DND-41 (cell line): ENCODE measurements around the gene GRIP2.

Experiments
- ATAC-seq: fragments of 200-7000 bp; cut with Tn5 transposase; 3 replicates; pipeline ENCODE4 v1.9.1; 2021; ENCODE audit warnings: low read depth; ENCODE audit not compliant: insufficient read depth
- DNase-seq: peaks from one replicate; pipeline ENCODE4 v3.0.0-alpha.2; 2020
- H2AFZ ChIP-seq: 2 replicates; pipeline ENCODE4 v1.6.0; 2012; ENCODE audit warnings: low read depth, low read length
- H3K27ac ChIP-seq: 2 replicates; pipeline ENCODE4 v1.5.1; 2012; ENCODE audit warnings: low read length, inconsistent platforms
- H3K27me3 ChIP-seq: fragments of 200-600 bp; sonication (generic); 2 replicates; pipeline ENCODE4 v1.6.0; 2012; ENCODE audit warnings: low read length, mild to moderate bottlenecking, inconsistent platforms; ENCODE audit not compliant: insufficient read depth, poor library complexity
- H3K36me3 ChIP-seq: 2 replicates; pipeline ENCODE4 v1.5.1; 2012; ENCODE audit warnings: low read length, inconsistent platforms; ENCODE audit not compliant: insufficient read depth
- H3K4me1 ChIP-seq: 2 replicates; pipeline ENCODE4 v1.5.1; 2012; ENCODE audit warnings: mild to moderate bottlenecking, low read length; ENCODE audit not compliant: insufficient read depth
- H3K4me2 ChIP-seq: 2 replicates; pipeline ENCODE4 v1.6.0; 2012; ENCODE audit warnings: mild to moderate bottlenecking, moderate library complexity, low read length, inconsistent platforms; ENCODE audit not compliant: insufficient read depth
- H3K4me3 ChIP-seq, 2 experiments: fragments of 200-600 bp in 1 of 2; shearing (Covaris generic) in 1 of 2; 2 replicates each; pipeline ENCODE4 v1.5.1; 2012 to 2016; ENCODE audit warnings: inconsistent platforms in 2 of 2, low read length in 2 of 2, mild to moderate bottlenecking in 2 of 2, low read depth in 1 of 2, moderate library complexity in 1 of 2
- H3K79me2 ChIP-seq: 2 replicates; pipeline ENCODE4 v1.6.0; 2012; ENCODE audit warnings: low read length, inconsistent platforms; ENCODE audit not compliant: insufficient read depth
- H3K9ac ChIP-seq: 2 replicates; pipeline ENCODE4 v1.6.0; 2012; ENCODE audit warnings: low read depth, mild to moderate bottlenecking, inconsistent platforms, low read length, moderate library complexity
- H3K9me3 ChIP-seq: 2 replicates; pipeline ENCODE4 v1.5.1; 2012; ENCODE audit warnings: low read length, moderate library complexity, mild to moderate bottlenecking, inconsistent platforms; ENCODE audit not compliant: insufficient read depth, severe bottlenecking
- H4K20me1 ChIP-seq: 2 replicates; pipeline ENCODE4 v1.6.0; 2012; ENCODE audit warnings: low read length; ENCODE audit not compliant: insufficient read depth
- CTCF ChIP-seq: IDR thresholded peaks from 2 replicates; pipeline ENCODE4 v1.5.1; 2012; ENCODE audit warnings: borderline replicate concordance, low read length, moderate library complexity, mild to moderate bottlenecking; ENCODE audit not compliant: poor library complexity, severe bottlenecking; ENCODE audit errors: extremely low read depth
- EZH2 ChIP-seq: IDR thresholded peaks from 3 replicates; pipeline ENCODE4 v1.6.1; 2012; ENCODE audit warnings: borderline replicate concordance, low read depth, mild to moderate bottlenecking, moderate library complexity, low read length, inconsistent platforms; ENCODE audit not compliant: severe bottlenecking

The GRIP2 gene

GRCh38 chr3:14533457-14533958, 6.6 kb downstream of the GRIP2 start:
- peaks cover 18% of the 10 kb centered on the region for H3K27me3 ChIP-seq
- H3K9me3 ChIP-seq, result no peaks in the 10 kb centered on the region
- TF ChIP-seq EZH2 (no peak), CTCF (no peak)
- DNase-seq, result no peak
- no peak overlapping the region for H3K4me2 ChIP-seq
- ATAC-seq, result no peak
- no peaks in the 10 kb centered on the region for H3K79me2 ChIP-seq
- no peak overlapping the region for H3K4me3 ChIP-seq
- no peaks in the 10 kb centered on the region for H3K4me1 ChIP-seq
- H3K9ac ChIP-seq, result no peak overlapping the region
- no peaks in the 10 kb centered on the region for H3K36me3 ChIP-seq
- no peak overlapping the region for H3K27ac ChIP-seq
- H4K20me1 ChIP-seq, result peaks cover under 1% of the 10 kb centered on the region; the same call in 1 of the 2 replicates
- H2AFZ ChIP-seq, result no peak overlapping the region

DNA sequence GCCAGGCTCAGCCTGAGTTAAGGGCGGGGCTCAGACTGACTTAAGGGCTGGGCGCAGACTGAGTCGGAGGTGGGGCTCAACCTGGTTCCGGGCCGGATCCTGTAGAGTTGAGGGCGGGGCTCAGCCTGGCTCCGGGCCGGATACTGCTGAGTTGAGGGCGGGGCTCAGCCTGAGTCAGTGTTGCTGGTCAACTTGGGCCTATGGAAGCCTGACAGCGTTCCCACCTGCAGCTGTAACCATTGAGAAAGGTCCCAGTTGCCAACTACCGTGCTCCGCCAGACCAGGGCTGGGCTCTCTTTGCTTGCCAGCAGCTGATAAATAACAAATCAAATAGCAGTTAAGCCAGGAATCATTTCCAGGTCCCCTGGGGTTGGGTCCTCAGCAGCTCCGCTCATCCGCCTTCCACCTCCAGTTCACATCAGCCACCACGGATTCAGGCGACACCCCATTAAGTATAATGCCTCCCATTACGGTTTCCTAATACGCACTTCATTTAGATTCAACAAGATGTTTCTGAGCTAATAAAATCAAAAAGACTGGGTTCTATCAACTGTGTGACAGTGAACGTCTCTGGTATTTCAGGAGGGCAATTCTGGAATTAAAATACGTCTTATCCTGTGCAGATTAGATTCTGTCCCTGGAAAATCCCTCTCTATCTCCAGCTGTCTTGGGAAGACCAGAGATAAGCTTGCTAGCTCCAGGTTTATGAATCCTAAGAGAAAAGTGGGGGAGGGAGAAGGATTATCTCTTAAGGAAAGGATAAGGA, 7.3 kb downstream of the GRIP2 start:
- Histone ChIP-seq H2AFZ (no peak overlapping the region), H3K36me3 (no peaks in the 10 kb centered on the region), H3K27ac (no peak overlapping the region), H3K79me2 (no peaks in the 10 kb centered on the region), H3K27me3 (peaks cover 18% of the 10 kb centered on the region), H3K9ac (no peak overlapping the region), H3K4me3 (no peak overlapping the region), H3K4me2 (no peak overlapping the region), H3K4me1 (no peaks in the 10 kb centered on the region), H4K20me1 (no peaks in the 10 kb centered on the region; the same call in 1 of the 2 replicates), H3K9me3 (no peaks in the 10 kb centered on the region)
- no peak for DNase-seq
- no peak for TF ChIP-seq CTCF
- no peak for TF ChIP-seq EZH2
- ATAC-seq, result no peak

- H3K9ac ChIP-seq, result no peak overlapping the region
- H4K20me1 ChIP-seq, result no peaks in the 10 kb centered on the region
- H3K27ac ChIP-seq, result no peak overlapping the region
- no peak for DNase-seq
- H3K4me2 ChIP-seq, result no peak overlapping the region
- no peak overlapping the region for H3K4me3 ChIP-seq
- H3K27me3 ChIP-seq, result peaks cover 18% of the 10 kb centered on the region
- no peak overlapping the region for H2AFZ ChIP-seq
- ATAC-seq, result no peak
- TF ChIP-seq CTCF, result no peak
- TF ChIP-seq EZH2, result no peak
- H3K9me3 ChIP-seq, result no peaks in the 10 kb centered on the region
- H3K4me1 ChIP-seq, result no peaks in the 10 kb centered on the region
- no peaks in the 10 kb centered on the region for H3K79me2 ChIP-seq
- no peaks in the 10 kb centered on the region for H3K36me3 ChIP-seq
These were observed 8.2 kb downstream of the GRIP2 start for GRCh38 chr3:14531856-14532395.
